H9 (cell line): ENCODE data around the gene POFUT2. TPM values are rescaled to one million over a fixed set of nuclear protein-coding genes. Genes with fewer than 3 reads are reported as not detected.

Source experiments
- DNase-seq: peaks from one replicate; pipeline ENCODE4 v3.0.0-alpha.2; 2017
- H2AFZ ChIP-seq: one replicate; pipeline ENCODE4 v1.6.1; 2013; ENCODE audit warnings: mild to moderate bottlenecking, low read length, control low read depth, moderate library complexity
- H2AK5ac ChIP-seq: 2 replicates; pipeline ENCODE4 v1.6.1; 2013; ENCODE audit warnings: low read length, control low read depth, mixed read lengths; ENCODE audit not compliant: insufficient read length
- H2BK120ac ChIP-seq: one replicate; pipeline ENCODE4 v1.6.1; 2013; ENCODE audit warnings: low read depth, mild to moderate bottlenecking, low read length, control low read depth, inconsistent platforms; ENCODE audit not compliant: poor library complexity, severe bottlenecking
- H2BK12ac ChIP-seq: 2 replicates; pipeline ENCODE4 v1.6.1; 2013; ENCODE audit warnings: low read length, control low read depth, mixed read lengths, low read depth; ENCODE audit not compliant: insufficient read length
- H2BK15ac ChIP-seq: 2 replicates; pipeline ENCODE4 v1.6.1; 2013; ENCODE audit warnings: low read depth, low read length, control low read depth
- H2BK20ac ChIP-seq: one replicate; pipeline ENCODE4 v1.6.1; 2013; ENCODE audit warnings: low read depth, mild to moderate bottlenecking, low read length, control low read depth, inconsistent platforms; ENCODE audit not compliant: poor library complexity, severe bottlenecking
- H2BK5ac ChIP-seq: 2 replicates; pipeline ENCODE4 v1.6.1; 2013; ENCODE audit warnings: low read length, control low read depth, mixed read lengths; ENCODE audit not compliant: insufficient read length
- H3K14ac ChIP-seq: 2 replicates; pipeline ENCODE4 v1.6.1; 2013; ENCODE audit warnings: low read length, control low read depth; ENCODE audit not compliant: insufficient read depth
- H3K18ac ChIP-seq: 2 replicates; pipeline ENCODE4 v1.6.1; 2013; ENCODE audit warnings: low read depth, mild to moderate bottlenecking, mixed read lengths, low read length, control low read depth; ENCODE audit not compliant: insufficient read length
- H3K23ac ChIP-seq: 2 replicates; pipeline ENCODE4 v1.6.1; 2013; ENCODE audit warnings: low read length, control low read depth, mixed read lengths, low read depth; ENCODE audit not compliant: insufficient read length
- H3K23me2 ChIP-seq: 2 replicates; pipeline ENCODE4 v1.6.1; 2013; ENCODE audit warnings: low read depth, mild to moderate bottlenecking, mixed read lengths, low read length, control low read depth; ENCODE audit not compliant: insufficient read length, poor library complexity, severe bottlenecking
- H3K27ac ChIP-seq: 2 replicates; pipeline ENCODE4 v1.5.1; 2013; ENCODE audit warnings: low read length, control low read depth, mixed read lengths, low read depth; ENCODE audit not compliant: insufficient read length
- H3K27me3 ChIP-seq: 2 replicates; pipeline ENCODE4 v1.6.1; 2013; ENCODE audit warnings: low read length, control low read depth, inconsistent platforms; ENCODE audit not compliant: insufficient read depth
- H3K4ac ChIP-seq: 2 replicates; pipeline ENCODE4 v1.6.1; 2013; ENCODE audit warnings: low read depth, mild to moderate bottlenecking, control low read depth, inconsistent platforms, low read length, moderate library complexity
- H3K4me1 ChIP-seq: 2 replicates; pipeline ENCODE4 v1.6.1; 2013; ENCODE audit warnings: low read length, control low read depth, inconsistent platforms; ENCODE audit not compliant: insufficient read depth
- H3K4me2 ChIP-seq: 2 replicates; pipeline ENCODE4 v1.6.1; 2013; ENCODE audit warnings: low read length, control low read depth, mixed read lengths; ENCODE audit not compliant: insufficient read length, insufficient read depth
- H3K56ac ChIP-seq: 2 replicates; pipeline ENCODE4 v1.6.1; 2013; ENCODE audit warnings: low read depth, mild to moderate bottlenecking, mixed read lengths, low read length, control low read depth; ENCODE audit not compliant: insufficient read length
- H3K79me1 ChIP-seq: 2 replicates; pipeline ENCODE4 v1.6.1; 2013; ENCODE audit warnings: low read depth, mild to moderate bottlenecking, moderate library complexity, low read length, control low read depth, inconsistent platforms; ENCODE audit not compliant: insufficient read depth, poor library complexity, severe bottlenecking
- H3K79me2 ChIP-seq: 2 replicates; pipeline ENCODE4 v1.6.1; 2013; ENCODE audit warnings: low read length, control low read depth, inconsistent platforms; ENCODE audit not compliant: insufficient read depth
- H3K9ac ChIP-seq: 2 replicates; pipeline ENCODE4 v1.6.1; 2013; ENCODE audit warnings: low read length, control low read depth, mixed read lengths; ENCODE audit not compliant: insufficient read length; ENCODE audit errors: extremely low read depth
- H3K9me3 ChIP-seq: one replicate; pipeline ENCODE4 v1.6.1; 2013; ENCODE audit warnings: low read depth, low read length, inconsistent platforms; ENCODE audit not compliant: control insufficient read depth
- H3T11ph ChIP-seq: one replicate; pipeline ENCODE4 v1.6.1; 2013; ENCODE audit warnings: mild to moderate bottlenecking, low read length, control low read depth, inconsistent platforms
- H4K20me1 ChIP-seq: one replicate; pipeline ENCODE4 v1.6.1; 2013; ENCODE audit not compliant: control insufficient read depth, insufficient read length, insufficient read depth
- H4K5ac ChIP-seq: 2 replicates; pipeline ENCODE4 v1.6.1; 2013; ENCODE audit warnings: low read depth, mild to moderate bottlenecking, mixed read lengths, low read length, control low read depth; ENCODE audit not compliant: insufficient read length
- H4K8ac ChIP-seq: replicated peaks from 2 replicates; pipeline ENCODE4 v1.6.1; 2013; ENCODE audit warnings: low read length, control low read depth, mixed read lengths, low read depth; ENCODE audit not compliant: insufficient read length
- H4K91ac ChIP-seq: 2 replicates; pipeline ENCODE4 v1.6.1; 2013; ENCODE audit warnings: low read depth, mild to moderate bottlenecking, moderate library complexity, mixed read lengths, low read length, control low read depth; ENCODE audit not compliant: insufficient read length
- H3K27ac Mint-ChIP-seq, 3 experiments: 2 replicates in 2 of 3; 3 replicates in 1 of 3; pipeline ENCODE4 v1.8.0; 2020 to 2021; ENCODE audit warnings: mixed read lengths in 3 of 3, mild to moderate bottlenecking in 1 of 3, moderate library complexity in 1 of 3
- H3K27me3 Mint-ChIP-seq: 2 replicates; pipeline ENCODE4 v1.8.0; 2021; ENCODE audit warnings: low read depth, mild to moderate bottlenecking, moderate library complexity, mixed read lengths
- H3K36me3 Mint-ChIP-seq, 3 experiments: 2 replicates in 2 of 3; 3 replicates in 1 of 3; pipeline ENCODE4 v1.8.0; 2020 to 2021; ENCODE audit warnings: low read depth in 3 of 3, mixed read lengths in 3 of 3; ENCODE audit not compliant: insufficient read depth in 1 of 3
- H3K4me1 Mint-ChIP-seq, 2 experiments: 2 replicates each; pipeline ENCODE4 v1.8.0; 2020; ENCODE audit warnings: mixed read lengths in 2 of 2
- H3K4me3 Mint-ChIP-seq, 2 experiments: 2 replicates in 1 of 2; 3 replicates in 1 of 2; pipeline ENCODE4 v1.8.0; 2020 to 2021; ENCODE audit warnings: mild to moderate bottlenecking in 2 of 2, mixed read lengths in 2 of 2, moderate library complexity in 1 of 2
- H3K9me3 Mint-ChIP-seq, 2 experiments: 2 replicates in 1 of 2; 3 replicates in 1 of 2; pipeline ENCODE4 v1.8.0; 2020; ENCODE audit warnings: mild to moderate bottlenecking in 2 of 2, mixed read lengths in 2 of 2, moderate library complexity in 1 of 2
- CTCF ChIP-seq: fragments of 200-600 bp; sonication (generic); conservative IDR thresholded peaks from 3 replicates; pipeline ENCODE4 v1.8.0; 2021; ENCODE audit warnings: antibody characterized with exemption, mild to moderate bottlenecking
- WGBS: extraction: QIAGEN DNeasy Blood & Tissue Kit; methylation state at CpG from one replicate; pipeline ENCODE4 v1.1.7; 2013; ENCODE audit warnings: missing lambda C conversion rate, low lambda C conversion rate, mixed read lengths; ENCODE audit not compliant: insufficient read length; ENCODE audit errors: extremely low coverage; 5-methylcytosine and 5-hydroxymethylcytosine counted together
- total RNA-seq: library from RNA; stranded (reverse); gene quantifications from 2 replicates; pipeline ENCODE4 v1.2.1, GENCODE V29; 2021

POFUT2 gene
- total RNA-seq, 1 experiment from 2014 or later = 34.8 TPM

DNA sequence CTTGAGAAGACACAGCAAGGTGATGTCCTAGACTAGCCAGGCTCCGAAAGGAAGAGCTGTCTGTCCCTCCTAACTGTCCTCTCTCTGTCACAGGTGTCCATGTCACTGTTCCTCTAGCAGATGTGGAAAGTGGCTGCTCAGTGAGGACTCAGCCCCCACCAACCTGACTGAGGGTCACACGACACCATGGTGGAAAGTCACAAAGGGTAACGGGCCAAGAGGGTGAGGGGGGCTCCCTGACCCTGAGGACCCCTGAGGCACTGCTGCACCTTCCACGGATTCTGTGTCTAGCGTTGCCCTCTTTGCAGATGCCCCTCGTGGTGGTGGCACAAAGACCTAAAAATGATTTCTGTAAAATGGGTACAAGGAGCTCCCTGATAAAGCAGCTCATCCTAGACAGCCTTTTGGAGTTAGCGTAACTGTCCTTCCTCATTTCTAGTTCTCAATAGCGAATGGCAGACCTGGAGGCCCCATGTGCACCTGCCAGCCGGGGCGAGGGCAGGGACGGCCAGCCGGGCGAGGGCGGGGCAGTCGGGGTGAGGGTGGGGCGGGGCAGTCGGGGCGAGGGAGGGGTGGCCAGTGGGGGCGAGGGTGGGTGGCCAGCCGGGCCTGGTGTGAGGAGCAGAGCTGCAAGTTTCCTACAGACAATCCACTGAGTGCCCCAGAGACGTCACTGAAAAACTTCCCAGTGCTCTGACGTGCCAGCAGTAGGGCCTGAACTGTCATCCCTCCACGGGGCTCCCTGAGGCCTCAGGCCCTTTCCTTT, 23.4 kb downstream of the POFUT2 start:
- Histone ChIP-seq H3K23me2 (no peaks in the 10 kb centered on the region), H4K91ac (no peak overlapping the region), H3K56ac (no peak overlapping the region), H4K20me1 (no peaks in the 10 kb centered on the region), H3K27ac (no peak overlapping the region), H4K8ac (no peak overlapping the region), H2BK15ac (no peak overlapping the region), H3K9me3 (no peaks in the 10 kb centered on the region), H3K9ac (no peak overlapping the region), H3K14ac (no peak overlapping the region), H3K27me3 (no peaks in the 10 kb centered on the region), H4K5ac (no peak overlapping the region), H3K79me2 (no peaks in the 10 kb centered on the region), H2BK20ac (no peak overlapping the region), H3K4ac (no peak overlapping the region), H3K79me1 (no peaks in the 10 kb centered on the region), H3K18ac (no peak overlapping the region), H3K4me1 (no peaks in the 10 kb centered on the region), H2AK5ac (no peak overlapping the region), H3T11ph (no peak overlapping the region), H2BK120ac (no peak overlapping the region), H2BK5ac (no peak overlapping the region), H3K4me2 (no peak overlapping the region), H2BK12ac (no peak overlapping the region), H2AFZ (no peak overlapping the region), H3K23ac (no peak overlapping the region)
- H3K9me3 Mint-ChIP-seq = peaks cover 2 to 4% of the 10 kb centered on the region in 2 experiments; a peak in 2 of 5 replicates
- H3K27me3 Mint-ChIP-seq = no peaks in the 10 kb centered on the region
- H3K36me3 Mint-ChIP-seq = peaks cover 36 to 60% (median 54%) of the 10 kb centered on the region in 3 experiments
- H3K4me3 Mint-ChIP-seq = no peak overlapping the region
- no peak for TF ChIP-seq CTCF
- peak; percentile 13 for DNase-seq
- WGBS = no CpG with 5 or more reads among the region's 23 CpGs
- H3K4me1 Mint-ChIP-seq = no peaks in the 10 kb centered on the region
- H3K27ac Mint-ChIP-seq = no peak overlapping the region
